GM21447 (cell line): Measurements from ENCODE around the gene MAP3K2.
"Not testable (repeated sequence)": the region's sequence is repeated elsewhere in the genome, so short reads cannot be mapped to it uniquely, and the experiment has no call there.

Experiments
- ATAC-seq: cut with Tn5 transposase; IDR thresholded peaks from one replicate; pipeline ENCODE4 v1.9.1; 2021; ENCODE audit not compliant: unreplicated experiment

Gene MAP3K2

DNA sequence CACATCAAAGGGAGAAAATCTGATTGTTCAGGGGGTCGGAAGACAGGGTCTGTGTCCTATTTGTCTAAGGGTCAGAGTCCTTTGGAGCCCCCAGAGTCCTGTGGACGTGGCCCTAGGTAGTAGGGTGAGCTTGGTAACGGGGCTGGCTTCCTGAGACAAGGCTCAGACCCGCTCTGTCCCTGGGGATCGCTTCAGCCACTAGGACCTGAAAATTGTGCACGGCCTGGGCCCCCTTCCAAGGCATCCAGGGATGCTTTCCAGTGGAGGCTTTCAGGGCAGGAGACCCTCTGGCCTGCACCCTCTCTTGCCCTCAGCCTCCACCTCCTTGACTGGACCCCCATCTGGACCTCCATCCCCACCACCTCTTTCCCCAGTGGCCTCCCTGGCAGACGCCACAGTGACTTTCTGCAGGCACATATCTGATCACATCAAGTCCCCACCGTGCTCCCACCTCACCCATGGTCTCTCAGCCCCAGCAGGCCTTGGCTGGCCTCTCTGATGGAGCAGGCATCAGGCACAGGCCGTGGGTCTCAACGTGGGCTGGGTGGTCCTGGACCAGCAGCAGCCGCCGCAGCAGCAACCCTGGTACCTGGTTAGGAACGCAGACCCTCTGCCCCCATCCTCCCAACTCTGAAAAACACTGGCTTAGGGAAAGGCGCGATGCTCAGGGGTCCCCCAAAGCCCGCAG is 34.2 kb upstream of the MAP3K2 start:
- no peak for ATAC-seq

DNA sequence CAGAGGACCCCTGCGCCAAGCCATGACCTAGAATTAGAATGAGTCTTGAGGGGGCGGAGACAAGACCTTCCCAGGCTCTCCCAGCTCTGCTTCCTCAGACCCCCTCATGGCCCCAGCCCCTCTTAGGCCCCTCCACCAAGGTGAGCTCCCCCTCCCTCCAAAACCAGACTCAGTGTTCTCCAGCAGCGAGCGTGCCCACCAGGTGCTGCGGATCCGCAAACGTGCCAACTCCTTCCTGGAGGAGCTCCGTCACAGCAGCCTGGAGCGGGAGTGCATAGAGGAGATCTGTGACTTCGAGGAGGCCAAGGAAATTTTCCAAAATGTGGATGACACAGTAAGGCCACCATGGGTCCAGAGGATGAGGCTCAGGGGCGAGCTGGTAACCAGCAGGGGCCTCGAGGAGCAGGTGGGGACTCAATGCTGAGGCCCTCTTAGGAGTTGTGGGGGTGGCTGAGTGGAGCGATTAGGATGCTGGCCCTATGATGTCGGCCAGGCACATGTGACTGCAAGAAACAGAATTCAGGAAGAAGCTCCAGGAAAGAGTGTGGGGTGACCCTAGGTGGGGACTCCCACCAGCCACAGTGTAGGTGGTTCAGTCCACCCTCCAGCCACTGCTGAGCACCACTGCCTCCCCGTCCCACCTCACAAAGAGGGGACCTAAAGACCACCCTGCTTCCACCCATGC is 33.5 kb upstream of the MAP3K2 start:
- ATAC-seq, result no peak

GRCh38 chr2:127420039-127420864 is 32.5 kb upstream of the MAP3K2 start:
- ATAC-seq, result no peak

GRCh38 chr2:127419448-127420038 is 31.8 kb upstream of the MAP3K2 start:
- no peak for ATAC-seq

DNA sequence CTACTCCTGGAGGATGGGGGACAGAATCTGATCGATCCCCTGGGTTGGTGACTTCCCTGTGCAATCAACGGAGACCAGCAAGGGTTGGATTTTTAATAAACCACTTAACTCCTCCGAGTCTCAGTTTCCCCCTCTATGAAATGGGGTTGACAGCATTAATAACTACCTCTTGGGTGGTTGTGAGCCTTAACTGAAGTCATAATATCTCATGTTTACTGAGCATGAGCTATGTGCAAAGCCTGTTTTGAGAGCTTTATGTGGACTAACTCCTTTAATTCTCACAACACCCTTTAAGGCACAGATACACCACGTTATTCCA is 31.3 kb upstream of the MAP3K2 start:
- ATAC-seq, result no peak

DNA sequence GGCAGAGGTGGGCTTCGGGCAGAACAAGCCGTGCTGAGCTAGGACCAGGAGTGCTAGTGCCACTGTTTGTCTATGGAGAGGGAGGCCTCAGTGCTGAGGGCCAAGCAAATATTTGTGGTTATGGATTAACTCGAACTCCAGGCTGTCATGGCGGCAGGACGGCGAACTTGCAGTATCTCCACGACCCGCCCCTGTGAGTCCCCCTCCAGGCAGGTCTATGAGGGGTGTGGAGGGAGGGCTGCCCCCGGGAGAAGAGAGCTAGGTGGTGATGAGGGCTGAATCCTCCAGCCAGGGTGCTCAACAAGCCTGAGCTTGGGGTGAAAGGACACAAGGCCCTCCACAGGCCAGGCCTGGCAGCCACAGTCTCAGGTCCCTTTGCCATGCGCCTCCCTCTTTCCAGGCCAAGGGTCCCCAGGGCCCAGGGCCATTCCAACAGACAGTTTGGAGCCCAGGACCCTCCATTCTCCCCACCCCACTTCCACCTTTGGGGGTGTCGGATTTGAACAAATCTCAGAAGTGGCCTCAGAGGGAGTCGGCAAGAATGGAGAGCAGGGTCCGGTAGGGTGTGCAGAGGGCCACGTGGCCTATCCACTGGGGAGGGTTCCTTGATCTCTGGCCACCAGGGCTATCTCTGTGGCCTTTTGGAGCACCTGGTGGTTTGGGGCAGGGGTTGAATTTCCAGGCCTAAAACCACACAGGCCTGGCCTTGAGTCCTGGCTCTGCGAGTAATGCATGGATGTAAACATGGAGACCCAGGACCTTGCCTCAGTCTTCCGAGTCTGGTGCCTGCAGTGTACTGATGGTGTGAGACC is 30.7 kb upstream of the MAP3K2 start, which contains the start of gene PROC:
Gene PROC (plus strand): TSS at position 128 of the 812 bp plus-strand sequence. CDS start 1,516 bp downstream, outside the sequence.
- ATAC-seq, result no peak

DNA sequence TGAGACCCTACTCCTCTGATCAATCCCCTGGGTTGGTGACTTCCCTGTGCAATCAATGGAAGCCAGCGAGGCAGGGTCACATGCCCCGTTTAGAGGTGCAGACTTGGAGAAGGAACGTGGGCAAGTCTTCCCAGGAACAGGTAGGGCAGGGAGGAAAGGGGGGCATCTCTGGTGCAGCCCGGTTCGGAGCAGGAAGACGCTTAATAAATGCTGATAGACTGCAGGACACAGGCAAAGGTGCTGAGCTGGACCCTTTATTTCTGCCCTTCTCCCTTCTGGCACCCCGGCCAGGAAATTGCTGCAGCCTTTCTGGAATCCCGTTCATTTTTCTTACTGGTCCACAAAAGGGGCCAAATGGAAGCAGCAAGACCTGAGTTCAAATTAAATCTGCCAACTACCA is 29.6 kb upstream of the MAP3K2 start:
- ATAC-seq, result no peak

DNA sequence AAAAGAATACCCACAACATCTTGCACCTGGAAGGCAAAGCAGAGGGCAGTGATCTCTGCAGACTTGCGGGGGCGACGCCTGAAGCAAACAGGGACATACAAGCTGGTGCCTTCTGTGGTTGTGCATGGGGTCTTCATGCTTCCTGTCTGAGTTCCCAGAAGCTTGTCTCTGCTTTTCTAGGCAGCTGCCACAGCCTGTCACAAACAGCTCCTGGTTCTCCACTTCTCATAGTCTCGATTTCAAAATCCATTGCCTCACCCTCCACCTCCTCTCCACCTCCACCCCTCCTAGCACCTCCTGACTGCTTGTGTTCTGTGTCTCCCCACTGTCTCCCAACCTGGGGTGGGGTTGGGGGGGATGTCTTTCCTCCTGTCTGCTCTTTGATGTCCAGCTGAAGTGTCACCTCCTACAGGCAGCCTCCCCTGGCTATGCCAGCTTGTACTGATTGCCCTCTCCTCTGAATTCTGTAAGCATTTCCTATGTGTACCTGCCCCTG is 28.8 kb upstream of the MAP3K2 start:
- no peak for ATAC-seq

DNA sequence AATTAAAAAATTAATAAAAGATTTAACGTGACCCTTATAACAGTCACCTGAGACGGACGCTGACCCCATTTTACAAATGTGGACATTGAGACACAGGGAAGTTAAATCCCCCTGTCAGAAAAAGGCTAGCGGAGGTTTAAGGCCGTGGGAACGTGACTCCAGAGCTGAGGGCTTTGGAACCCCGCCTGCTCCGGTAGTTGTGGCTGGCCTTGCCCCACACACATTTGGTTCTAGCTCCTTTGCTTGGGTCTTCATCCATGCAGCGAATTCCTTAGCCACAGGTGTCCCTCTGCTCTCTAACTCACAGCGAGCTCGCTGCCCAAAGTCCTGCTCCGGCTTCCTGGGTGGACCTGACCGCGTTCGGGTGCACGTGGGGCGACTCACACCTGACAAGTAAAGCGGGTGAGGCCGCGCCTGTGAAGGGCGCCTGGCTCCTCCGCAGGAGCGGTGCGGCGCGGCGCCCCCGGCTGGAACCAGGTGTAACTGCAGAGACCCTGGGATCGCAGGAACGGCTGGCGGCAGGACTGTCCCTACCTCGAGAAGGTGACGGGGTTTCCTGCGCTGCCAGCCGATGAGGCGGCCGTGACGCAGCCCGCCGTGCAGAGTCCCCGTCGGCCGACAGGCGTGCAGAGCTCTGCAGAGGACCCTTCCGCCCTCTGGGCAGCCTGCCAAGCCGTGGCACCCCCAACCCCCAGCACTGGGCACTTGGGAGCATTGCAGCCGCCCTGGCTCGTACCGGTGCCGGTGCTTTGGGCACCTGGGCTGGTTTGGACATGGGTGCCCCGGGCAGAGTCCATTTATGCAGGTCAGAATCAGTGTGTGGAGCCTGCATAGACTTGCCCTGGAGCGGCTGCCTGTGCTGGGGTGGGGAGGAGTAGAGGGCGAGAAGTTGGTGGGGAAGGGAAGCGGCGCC is 28.1 kb upstream of the MAP3K2 start:
- peak; percentile 79 for ATAC-seq

DNA sequence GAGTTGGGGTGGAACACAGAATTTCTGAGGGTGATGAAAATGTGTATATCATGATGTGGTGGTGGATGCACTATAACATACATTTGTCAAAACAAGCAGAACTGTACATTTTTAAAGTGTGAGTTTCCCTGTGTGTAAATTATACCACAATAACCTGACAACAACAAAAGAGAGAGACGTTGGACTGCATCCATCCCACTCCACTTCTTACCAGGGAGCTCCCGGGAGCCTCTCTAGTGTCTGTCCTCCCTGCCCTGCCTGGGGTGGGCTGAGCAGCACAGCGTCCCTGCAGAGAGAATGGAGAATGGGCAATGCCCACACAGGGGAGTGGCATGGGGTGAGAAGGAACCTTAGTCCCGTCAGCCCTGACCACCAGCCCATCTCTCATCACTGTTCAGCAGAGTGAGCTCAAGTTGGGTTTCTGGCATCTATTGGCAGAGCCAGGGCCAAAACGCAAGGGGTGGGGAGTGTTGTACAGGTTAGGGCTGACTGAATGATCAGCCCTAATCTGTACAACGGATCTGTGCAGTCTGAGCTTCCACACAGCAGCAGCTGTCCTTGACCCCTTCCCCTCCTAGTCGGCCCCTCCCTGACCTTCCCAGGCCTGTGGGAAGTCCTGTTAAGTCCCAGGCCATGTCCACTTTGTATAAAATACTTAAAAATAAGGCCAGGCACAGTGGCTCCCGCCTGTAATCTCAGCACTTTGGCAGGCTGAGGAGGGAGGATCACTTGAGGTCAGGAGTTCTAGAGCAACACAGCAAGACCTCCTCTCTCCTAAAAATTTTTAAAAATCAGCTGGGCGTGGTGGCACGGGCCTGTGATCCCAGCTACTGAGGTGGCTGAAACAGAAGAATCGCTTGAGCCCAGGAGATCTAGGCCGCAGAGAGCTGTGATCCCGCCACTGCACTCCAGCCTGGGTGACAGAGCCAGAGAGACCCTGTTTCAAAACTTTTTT is 27.1 kb upstream of the MAP3K2 start:
- no peak for ATAC-seq

GRCh38 chr2:127413782-127414637 is 26.2 kb upstream of the MAP3K2 start:
- no peak for ATAC-seq

DNA sequence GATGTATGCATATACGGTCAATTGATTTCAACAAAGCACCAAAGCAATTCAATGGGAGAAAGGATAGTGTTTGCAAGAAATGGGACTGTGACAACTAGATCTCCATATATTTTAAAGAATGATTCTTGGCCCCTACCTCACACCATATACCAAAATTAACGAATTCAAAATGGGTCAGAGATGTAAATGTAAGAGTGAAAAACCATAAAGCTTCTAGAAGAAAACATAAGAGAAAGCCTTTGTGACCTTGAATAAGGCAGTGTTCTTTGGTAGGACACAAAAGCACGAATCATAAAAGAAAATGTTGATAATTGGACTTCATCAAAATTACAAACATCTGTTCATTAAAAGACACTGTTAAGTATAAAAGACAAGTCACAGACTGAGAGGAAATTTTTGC is 25.4 kb upstream of the MAP3K2 start:
- no peak for ATAC-seq

GRCh38 chr2:127411653-127412369 is 24.0 kb upstream of the MAP3K2 start:
- ATAC-seq, result no peak

DNA sequence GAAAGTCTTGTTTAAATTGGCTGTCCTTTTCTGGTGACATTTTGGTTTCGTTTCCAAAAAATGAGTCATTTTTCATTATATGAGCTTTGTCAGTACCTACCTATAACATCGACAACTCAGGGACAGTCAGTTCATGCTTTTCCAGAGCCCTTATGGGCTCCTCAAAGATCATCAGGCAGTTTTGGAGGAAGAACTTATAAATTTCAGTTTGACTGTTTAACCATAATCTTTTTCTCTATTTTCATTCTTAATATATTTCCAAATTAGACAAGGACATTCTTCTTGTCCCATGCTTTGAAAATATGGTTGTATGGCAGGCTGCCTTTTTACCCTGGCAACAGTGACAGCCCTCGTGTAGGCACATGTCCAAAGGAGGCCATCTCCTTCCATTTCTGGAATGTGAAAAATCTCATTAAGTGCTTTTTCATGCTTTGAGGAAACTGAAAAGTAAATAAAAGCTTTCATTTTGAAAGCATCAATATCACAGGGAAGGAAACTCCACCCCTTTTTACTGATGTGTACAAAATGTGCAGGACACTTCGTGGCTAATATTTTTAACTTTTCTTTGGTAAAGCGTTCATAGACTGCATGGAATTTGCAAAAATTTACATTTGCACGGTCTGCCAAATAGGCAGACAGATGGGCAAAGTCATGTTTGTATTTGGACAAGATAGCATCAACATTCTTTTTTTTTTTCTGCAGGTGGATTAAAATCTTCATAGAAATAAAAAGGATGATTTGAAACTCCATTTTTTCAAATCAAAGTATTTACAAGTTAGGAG is 23.3 kb upstream of the MAP3K2 start:
- peak; percentile 56 for ATAC-seq

- not testable (repeated sequence) for ATAC-seq
Measured at GRCh38 chr2:127409716-127410115, 21.9 kb upstream of the MAP3K2 start.

GRCh38 chr2:127408807-127409099 is 21.0 kb upstream of the MAP3K2 start:
- no peak for ATAC-seq
